Stimulated activated CD8-positive, alpha-beta memory T cell treated with anti-CD3 and anti-CD28 coated beads, Interleukin-12 subunit alpha, Interleukin-12 subunit beta, amount 100 ng/mL, for 24 hours (primary cell): Measurements from ENCODE around the gene PROCA1.
"Not testable (repeated sequence)": the region's sequence is repeated elsewhere in the genome, so short reads cannot be mapped to it uniquely, and the experiment has no call there.

Experiments
- DNase-seq: peaks from one replicate; pipeline ENCODE4 v3.0.0-alpha.2; 2020; ENCODE audit errors: extremely low read depth

Gene PROCA1

GRCh38 chr17:28669918-28670317 lies 41.8 kb downstream of the PROCA1 start:
- DNase-seq, result no peak

GRCh38 chr17:28667870-28668269 lies 43.8 kb downstream of the PROCA1 start:
- no peak for DNase-seq

- DNase-seq, result no peak
Measured at GRCh38 chr17:28665994-28666393, 45.7 kb downstream of the PROCA1 start.

GRCh38 chr17:28663723-28664122 lies 48.0 kb downstream of the PROCA1 start:
- no peak for DNase-seq

GRCh38 chr17:28662527-28662829 lies 49.2 kb downstream of the PROCA1 start:
- DNase-seq, result no peak

GRCh38 chr17:28661635-28662526 lies 49.8 kb downstream of the PROCA1 start, which contains the start of the genes SDF2 and SUPT6H:
SDF2 (minus strand) TSS chr17:28661906; CDS start chr17:28661876, 30 bp downstream.
SUPT6H (plus strand) TSS chr17:28662205; CDS start chr17:28673402, 11,197 bp downstream.
- DNase-seq, result peak; percentile 89

- DNase-seq, result not testable (repeated sequence)
Measured at GRCh38 chr17:28659497-28659881, 52.2 kb downstream of the PROCA1 start.

GRCh38 chr17:28658766-28659496 lies 52.8 kb downstream of the PROCA1 start:
- not testable (repeated sequence) for DNase-seq

GRCh38 chr17:28658342-28658741 lies 53.3 kb downstream of the PROCA1 start:
- not testable (repeated sequence) for DNase-seq

GRCh38 chr17:28657756-28658155 lies 53.9 kb downstream of the PROCA1 start:
- no peak for DNase-seq

- no peak for DNase-seq
Measured at GRCh38 chr17:28655160-28655559, 56.5 kb downstream of the PROCA1 start.
